GM18951 (cell line): ENCODE measurements around the gene ABLIM2.
"Not testable (repeated sequence)": the region's sequence is repeated elsewhere in the genome, so short reads cannot be mapped to it uniquely, and the experiment has no call there.

Experiments used
- POLR2A ChIP-seq: IDR thresholded peaks from 4 replicates; pipeline ENCODE4 v1.6.1; 2011; ENCODE audit warnings: mild to moderate bottlenecking; ENCODE audit not compliant: insufficient read length, insufficient read depth; ENCODE audit errors: extremely low read depth
- in situ Hi-C: fragments of 300-500 bp; cut with MboI; formaldehyde crosslinking; loops from one replicate; pipeline ENCODE4 v1.12.0; 2022; ENCODE audit warnings: low sequenced_read_pairs, mixed read lengths, inconsistent platforms; ENCODE audit not compliant: unreplicated experiment

The ABLIM2 gene

DNA sequence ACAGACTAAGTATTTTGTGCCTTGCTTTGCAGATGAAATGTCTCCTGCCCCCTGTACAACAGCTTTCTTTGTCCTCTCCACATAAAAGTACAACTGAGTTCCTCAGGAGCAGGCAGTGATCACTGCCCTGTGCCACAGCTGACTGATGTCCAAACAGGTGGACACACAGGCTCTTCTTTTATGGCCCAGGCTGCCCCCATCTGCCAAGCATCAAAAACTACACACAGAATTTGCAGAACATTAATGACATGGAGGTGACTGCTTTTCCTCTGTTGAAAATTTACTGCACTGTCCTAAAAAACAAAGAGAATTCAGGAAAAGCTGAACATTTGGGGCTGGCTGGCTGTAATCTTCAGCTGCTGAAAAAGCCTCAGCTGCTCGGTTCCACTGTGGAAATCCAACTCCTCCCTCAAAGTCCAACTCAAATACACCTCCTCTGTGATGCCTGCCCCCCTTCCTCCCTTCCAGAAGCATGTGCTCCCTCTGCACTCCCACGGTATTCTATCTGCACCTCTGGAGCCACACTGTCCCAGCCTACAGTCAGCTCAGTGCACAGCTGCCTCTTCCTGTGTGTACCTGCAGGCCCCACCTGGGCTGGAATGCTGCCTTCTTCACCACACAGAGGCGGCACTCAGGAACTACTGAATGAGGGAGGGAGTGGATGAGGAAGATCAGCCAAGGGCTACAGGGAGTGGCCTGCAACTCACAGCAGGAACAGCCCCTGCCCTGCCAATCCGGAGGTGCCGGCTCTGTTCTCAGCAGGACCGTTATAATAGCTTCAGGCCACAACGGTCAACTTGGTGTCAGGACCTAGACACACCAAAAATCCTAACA lies 229.3 kb downstream of the ABLIM2 start:
- no peak for TF ChIP-seq POLR2A
- in situ Hi-C loops = no loop called here

DNA sequence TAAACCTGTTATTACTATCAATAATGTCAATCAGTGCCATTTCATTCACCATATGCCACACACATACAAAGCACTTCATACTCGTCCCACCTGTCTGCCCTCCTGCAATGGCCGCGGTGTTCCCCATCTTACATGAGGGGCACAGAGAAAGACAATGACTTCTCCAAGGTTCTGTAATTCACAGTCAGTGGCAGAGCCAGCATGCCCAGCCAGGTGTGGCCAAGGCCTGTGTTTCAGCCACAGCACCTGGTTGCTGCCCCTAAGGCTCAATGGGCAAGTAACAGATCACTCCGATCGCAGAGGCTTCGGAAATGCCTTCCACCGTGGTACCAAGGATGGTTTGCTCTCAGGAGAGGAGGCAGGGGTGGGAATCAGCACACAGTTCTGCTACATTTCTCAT lies 229.9 kb downstream of the ABLIM2 start:
- in situ Hi-C loops = no loop called here
- no peak for TF ChIP-seq POLR2A

DNA sequence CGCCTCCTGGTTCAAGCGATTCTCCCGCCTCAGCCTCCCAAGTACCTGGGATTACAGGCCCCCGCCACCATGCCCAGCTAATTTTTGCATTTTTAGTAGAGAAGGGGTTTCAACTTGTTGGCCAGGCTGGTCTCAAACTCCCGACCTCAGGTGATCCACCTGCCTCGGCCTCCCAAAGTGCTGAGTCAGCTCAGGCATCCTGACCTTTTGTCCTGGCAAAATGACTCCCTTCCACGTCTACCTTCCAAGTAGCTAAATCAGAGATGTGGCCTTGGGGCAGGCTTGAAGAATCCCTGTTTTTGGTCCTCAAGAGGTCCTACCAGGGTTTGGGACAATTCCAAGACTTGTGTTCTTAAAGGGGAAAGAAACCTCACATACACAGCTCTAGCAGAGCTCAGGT lies 231.8 kb downstream of the ABLIM2 start:
- no peak for TF ChIP-seq POLR2A
- in situ Hi-C loops = no loop called here

DNA sequence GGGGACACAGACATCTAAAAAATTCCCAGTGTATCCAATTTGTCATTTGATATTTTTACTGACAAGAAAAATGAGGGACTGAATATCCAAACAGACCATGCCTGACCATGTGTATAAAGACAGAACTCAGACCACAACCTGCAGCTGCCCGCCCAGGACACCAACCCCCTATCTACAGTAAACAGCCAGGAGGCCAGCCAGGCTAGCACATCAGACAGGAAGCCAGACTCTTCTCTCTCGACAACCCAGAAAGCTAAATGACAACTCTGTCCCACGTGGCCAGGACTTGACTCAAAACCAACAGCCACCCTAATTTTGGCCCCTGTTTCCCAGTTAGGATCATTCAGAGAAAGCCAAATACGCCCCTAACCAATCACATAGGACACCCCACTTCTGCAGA lies 234.0 kb downstream of the ABLIM2 start:
- no peak for TF ChIP-seq POLR2A
- in situ Hi-C loops = no loop called here

DNA sequence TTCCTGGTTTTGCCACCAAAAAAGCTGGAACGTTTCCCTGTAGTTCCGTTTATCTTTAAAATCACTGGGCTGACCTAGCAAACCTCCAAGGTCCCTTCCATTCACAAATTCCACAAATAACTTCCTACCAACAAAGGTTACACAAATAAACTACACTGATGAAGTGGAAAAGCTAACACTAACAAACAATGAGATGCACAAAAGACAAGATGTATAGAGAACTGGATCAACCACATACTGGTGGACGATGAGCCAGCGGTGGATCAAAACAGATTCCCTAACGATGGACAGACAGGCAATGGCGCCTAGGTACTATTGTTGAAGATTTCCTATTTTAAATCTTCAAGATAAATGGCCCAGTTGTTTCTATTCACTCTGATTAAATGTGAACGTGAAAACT lies 234.4 kb downstream of the ABLIM2 start:
- in situ Hi-C loops = no loop called here
- TF ChIP-seq POLR2A = no peak

DNA sequence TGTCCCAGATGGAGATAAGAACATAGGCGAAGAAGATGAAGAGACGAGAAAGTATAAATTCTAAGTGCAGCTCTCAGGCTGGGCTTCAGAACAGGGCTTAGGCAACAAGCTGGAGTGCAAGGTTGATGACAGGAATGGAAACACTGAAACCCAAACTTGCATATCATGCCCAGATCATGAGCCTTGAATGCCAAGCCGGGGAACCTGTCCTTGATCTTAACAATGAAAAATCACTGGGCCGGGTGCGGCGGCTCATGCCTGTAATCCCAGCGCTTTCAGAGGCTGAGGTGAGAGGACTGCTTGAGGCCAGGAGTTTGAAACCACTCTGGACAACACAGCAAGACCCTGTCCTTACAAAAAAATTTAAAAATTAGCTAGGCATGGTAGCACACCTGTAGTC lies 236.1 kb downstream of the ABLIM2 start:
- no peak for TF ChIP-seq POLR2A
- in situ Hi-C loops = no loop called here

DNA sequence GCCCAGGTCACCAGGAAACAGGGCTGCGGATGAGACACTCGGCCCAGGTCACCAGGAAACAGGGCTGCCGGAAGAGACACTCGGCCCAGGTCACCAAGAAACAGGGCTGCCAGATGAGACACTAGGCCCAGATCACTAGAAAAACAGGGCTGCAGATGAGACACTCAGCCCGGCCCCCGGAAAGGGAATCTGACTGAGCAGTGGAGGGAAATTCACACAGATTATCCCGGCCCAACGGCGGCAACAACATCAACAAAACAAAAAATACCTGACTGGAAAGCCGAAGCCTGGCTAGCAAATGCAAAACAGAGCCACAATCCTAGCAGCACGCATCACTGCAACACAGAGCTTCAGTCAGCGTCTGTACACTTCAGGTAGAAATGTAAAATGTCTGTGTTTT lies 239.6 kb downstream of the ABLIM2 start:
- in situ Hi-C loops = no loop called here
- TF ChIP-seq POLR2A = no peak

DNA sequence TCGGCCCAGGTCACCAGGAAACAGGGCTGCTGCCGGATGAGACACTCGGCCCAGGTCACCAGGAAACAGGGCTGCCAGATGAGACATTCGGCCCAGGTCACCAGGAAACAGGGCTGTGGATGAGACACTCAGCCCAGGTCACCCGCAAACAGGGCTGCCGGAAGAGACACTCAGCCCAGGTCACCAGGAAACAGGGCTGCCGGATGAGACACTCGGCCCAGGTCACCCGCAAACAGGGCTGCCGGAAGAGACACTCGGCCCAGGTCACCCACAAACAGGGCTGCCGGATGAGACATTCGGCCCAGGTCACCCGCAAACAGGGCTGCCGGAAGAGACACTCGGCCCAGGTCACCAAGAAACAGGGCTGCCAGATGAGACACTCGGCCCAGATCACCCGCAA lies 240.4 kb downstream of the ABLIM2 start:
- in situ Hi-C loops = not testable (repeated sequence)

DNA sequence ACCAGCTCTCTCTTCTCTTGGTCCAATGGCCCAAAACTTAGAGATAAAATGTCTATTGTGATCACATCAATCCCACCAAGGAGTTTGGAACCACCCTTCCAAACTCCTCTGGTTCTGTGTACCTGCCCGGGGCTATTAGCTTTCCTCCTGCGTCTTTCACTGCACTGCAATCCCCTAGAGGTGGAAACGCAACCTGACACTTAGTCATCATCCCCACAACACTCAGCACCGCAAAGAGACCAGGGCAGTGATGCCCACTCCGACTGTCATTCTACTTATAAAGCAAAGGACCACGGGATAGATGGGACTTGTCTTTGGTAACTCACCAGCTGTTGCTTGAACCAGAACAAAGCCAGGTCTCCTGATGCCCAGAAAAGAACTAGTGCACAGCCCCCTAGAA lies 240.9 kb downstream of the ABLIM2 start:
- in situ Hi-C loops = no loop called here

DNA sequence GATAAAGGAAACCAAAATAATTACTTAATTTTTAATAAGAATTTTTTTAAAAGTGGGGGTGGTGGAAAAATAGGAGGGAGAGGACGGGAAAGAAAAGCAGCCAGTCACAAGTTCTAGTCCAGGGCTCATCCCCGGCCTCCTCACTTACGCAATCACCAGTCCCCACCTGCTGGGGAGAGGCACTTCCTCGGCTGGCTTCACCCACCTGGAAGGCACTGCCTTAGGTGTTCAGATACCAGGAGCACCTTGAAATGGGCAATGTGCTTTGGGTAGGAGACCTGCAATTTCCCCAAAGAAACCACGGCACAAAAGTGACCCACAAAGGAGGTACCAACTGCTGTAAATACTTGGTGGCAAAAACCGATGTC lies 242.8 kb downstream of the ABLIM2 start:
- in situ Hi-C loops = no loop called here
- no peak for TF ChIP-seq POLR2A

More for the DNA sequence above, 240.9 kb downstream of the ABLIM2 start:
- no peak for TF ChIP-seq POLR2A
